GM12878 (cell line): ENCODE results near the gene TACR1. TPM values are rescaled to one million over a fixed set of nuclear protein-coding genes. Genes with fewer than 3 reads are reported as not detected.

Experiments used
- ATAC-seq: fragments of 200-7000 bp; cut with Tn5 transposase; 3 replicates; pipeline ENCODE4 v1.9.1; 2020; ENCODE audit warnings: mild to moderate bottlenecking, moderate library complexity
- BruUV-seq: library from RNA; stranded (reverse); fragments of 400-500 nt; replicated peaks from 2 replicates; lab custom pipeline; 2021; lab: Mats Ljungman, UMichigan
- CTCF ChIA-PET: fragments of 300-600 bp; sonication (Branson Sonifier 250); formaldehyde crosslinking; extraction: SDS; loops from one replicate; lab custom pipeline; 2021; ENCODE audit warnings: inconsistent platforms; lab: Yijun Ruan, JAX
- POLR2A ChIA-PET: fragments of 350-600 bp; formaldehyde crosslinking; extraction: SDS; loops from one replicate; lab custom pipeline; 2021; ENCODE audit warnings: inconsistent platforms; lab: Charles Lee
- RAD21 ChIA-PET: fragments of 300-600 bp; sonication (Branson Sonifier 250); formaldehyde crosslinking; loops from one replicate; lab custom pipeline; 2023; ENCODE audit warnings: antibody characterized with exemption; ENCODE audit not compliant: unreplicated experiment; lab: Charles Lee
- SMC1A ChIA-PET: fragments of 300-600 bp; sonication (Branson Sonifier 250); formaldehyde crosslinking; loops from one replicate; lab custom pipeline; 2023; ENCODE audit not compliant: unreplicated experiment, uncharacterized antibody; lab: Charles Lee
- DNase-seq: peaks from one replicate; pipeline ENCODE4 v3.0.0-alpha.2; 2011; ENCODE audit warnings: low read depth, low spot score
- FAIRE-seq: peaks from 3 replicates; lab custom pipeline; 2011; peaks lifted over from hg19 to GRCh38; lab: Jason Lieb, UNC
- H2AFZ ChIP-seq: 2 replicates; pipeline ENCODE4 v1.6.0; 2011; ENCODE audit warnings: low read depth, low read length, control low read depth; ENCODE audit not compliant: control insufficient read depth
- H3K27ac ChIP-seq: 2 replicates; pipeline ENCODE4 v1.5.1; 2011; ENCODE audit warnings: control low read depth; ENCODE audit not compliant: control insufficient read depth, insufficient read depth
- H3K27me3 ChIP-seq, 2 experiments: replicated peaks in 1 of 2; 2 replicates each; pipeline versions ENCODE4 v1.6.0 to v1.6.1; 2011; ENCODE audit warnings: low read length in 1 of 2; ENCODE audit not compliant: control insufficient read depth in 2 of 2, insufficient read depth in 2 of 2
- H3K36me3 ChIP-seq, 2 experiments: 2 replicates each; pipeline ENCODE4 v1.5.1; 2011; ENCODE audit warnings: low read length in 1 of 2; ENCODE audit not compliant: control insufficient read depth in 2 of 2, insufficient read depth in 2 of 2
- H3K4me1 ChIP-seq: 2 replicates; pipeline ENCODE4 v1.6.1; 2011; ENCODE audit warnings: mild to moderate bottlenecking, low read length, moderate library complexity, mixed read lengths; ENCODE audit not compliant: control insufficient read depth, insufficient read depth
- H3K4me2 ChIP-seq: 2 replicates; pipeline ENCODE4 v1.6.0; 2011; ENCODE audit warnings: control low read depth; ENCODE audit not compliant: control insufficient read depth, insufficient read depth
- H3K4me3 ChIP-seq: fragments of 200-600 bp; sonication (generic); 2 replicates; pipeline ENCODE4 v1.5.1; 2016
- H3K79me2 ChIP-seq: 2 replicates; pipeline ENCODE4 v1.6.0; 2011; ENCODE audit warnings: low read length; ENCODE audit not compliant: control insufficient read depth, insufficient read depth
- H3K9ac ChIP-seq: 2 replicates; pipeline ENCODE4 v1.8.0; 2011; ENCODE audit warnings: low read length, control low read depth, mixed read lengths; ENCODE audit not compliant: control insufficient read depth, insufficient read depth
- H3K9me3 ChIP-seq: replicated peaks from 3 replicates; pipeline ENCODE4 v1.5.1; 2011; ENCODE audit warnings: mild to moderate bottlenecking, low read length; ENCODE audit not compliant: control insufficient read depth, insufficient read depth
- H4K20me1 ChIP-seq: 2 replicates; pipeline ENCODE4 v1.6.0; 2011; ENCODE audit not compliant: control insufficient read depth, insufficient read depth
- EP300 ChIP-seq, 2 experiments: fragments of 150-350 bp in 1 of 2; IDR thresholded peaks; 2 replicates each; pipeline ENCODE4 v1.6.1; 2011 to 2012; ENCODE audit warnings: low read depth in 2 of 2, low read length in 2 of 2, borderline replicate concordance in 1 of 2, improper control_type of control experiment in 1 of 2, inconsistent platforms in 1 of 2; ENCODE audit not compliant: control insufficient read depth in 1 of 2
- NR2C2 ChIP-seq: IDR thresholded peaks from 2 replicates; pipeline ENCODE4 v1.6.1; 2011; ENCODE audit warnings: borderline replicate concordance, low read depth; ENCODE audit not compliant: control insufficient read depth, insufficient read length
- PBX3 ChIP-seq: IDR thresholded peaks from 2 replicates; pipeline ENCODE4 v1.6.1; 2011; ENCODE audit warnings: mild to moderate bottlenecking, low read depth, low read length, moderate library complexity; ENCODE audit not compliant: insufficient replicate concordance
- POLR2A ChIP-seq: IDR thresholded peaks from 2 replicates; pipeline ENCODE4 v1.6.1; 2011; ENCODE audit warnings: low read depth, mild to moderate bottlenecking, low read length
- POU2F2 ChIP-seq: IDR thresholded peaks from 3 replicates; pipeline ENCODE4 v1.6.1; 2011; ENCODE audit warnings: low read depth, mild to moderate bottlenecking, low read length, borderline replicate concordance
- SMARCA5 ChIP-seq: fragments of 450-650 bp; IDR thresholded peaks from 2 replicates; pipeline ENCODE4 v1.6.1; 2017; ENCODE audit warnings: mild to moderate bottlenecking
- ZNF592 ChIP-seq: fragments of 450-650 bp; IDR thresholded peaks from 2 replicates; pipeline ENCODE4 v1.6.1; 2017; ENCODE audit warnings: mild to moderate bottlenecking, moderate library complexity
- ZSCAN29 ChIP-seq: fragments of 450-650 bp; IDR thresholded peaks from 2 replicates; pipeline ENCODE4 v1.6.1; 2017; ENCODE audit warnings: mild to moderate bottlenecking, moderate library complexity
- WGBS: methylation state at CpG from one replicate; pipeline ENCODE4 v1.1.6; 2016; ENCODE audit warnings: low lambda C conversion rate; ENCODE audit not compliant: insufficient replicate concordance, insufficient coverage; ENCODE audit errors: missing lambda C conversion rate; 5-methylcytosine and 5-hydroxymethylcytosine counted together
- in situ Hi-C: fragments of 300-500 bp; cut with MboI; formaldehyde crosslinking; loops from 9 replicates; pipeline ENCODE4 v1.14.3; 2018; ENCODE audit warnings: mixed read lengths
- intact Hi-C: fragments of 100-400 bp; cut with micrococcal nuclease; formaldehyde crosslinking; loops from one replicate; pipeline ENCODE4 v1.14.2; 2022; ENCODE audit not compliant: unreplicated experiment
- polyA plus RNA-seq, 11 experiments: library from polyadenylated mRNA; depleted of rRNA in 4 of 11; unstranded in 6 of 11; stranded (reverse) in 5 of 11; fragments of >200 nt; fragmentation: Nextera tagmentation in 4 of 11; fragmentation: Illumina TruSeq in 1 of 11; extraction: Ambion mirVana in 4 of 11; extraction: Trizol in 1 of 11; gene quantifications; 1 replicate in 1 of 11; 2 replicates in 10 of 11; pipeline versions ENCODE4 v1.2.1 to v1.2.3, GENCODE V29; 2011 to 2016; ENCODE audit warnings: inconsistent platforms in 2 of 11, missing spikeins in 2 of 11, low read depth in 1 of 11
- total RNA-seq, 4 experiments: library from RNA; depleted of rRNA in 3 of 4; stranded (reverse); fragments of >200 nt in 3 of 4; fragmentation: Illumina TruSeq in 1 of 4; extraction: Trizol in 1 of 4; gene quantifications; 2 replicates each; pipeline versions ENCODE4 v1.2.1 to v1.2.3, GENCODE V29; 2013 to 2021

TACR1 gene
- total and polyA plus RNA-seq, 10 of the 15 experiments (the other 5 are each of a cell fraction or from before 2014, with no cell fraction given) = 0.04 to 1.4 (median 0.15) TPM

DNA sequence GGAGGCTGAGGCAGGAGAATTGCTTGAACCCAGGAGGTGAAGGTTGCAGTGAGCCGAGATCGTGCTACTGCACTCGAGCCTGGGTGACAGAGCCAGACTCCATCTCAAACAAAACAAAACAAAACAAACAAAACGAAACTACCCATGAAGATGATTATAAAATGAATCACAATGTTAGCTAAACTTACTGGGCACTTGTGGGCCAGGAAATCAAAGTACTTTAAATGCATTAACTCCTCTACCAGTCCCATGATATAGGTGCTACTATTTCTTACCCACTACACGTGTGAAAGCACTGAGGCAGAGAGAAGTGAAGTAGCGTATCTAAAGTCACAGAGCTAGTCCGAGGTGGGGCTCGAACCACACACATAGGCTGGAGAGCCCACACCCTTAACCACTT is 187.2 kb downstream of the TACR1 start:
- WGBS = 40% methylated on average over 8 of the region's 8 CpGs
- H2AFZ ChIP-seq = no peak overlapping the region

More for the DNA sequence above, 187.2 kb downstream of the TACR1 start:
- Histone ChIP-seq H3K36me3 (no peaks in the 10 kb centered on the region), H3K9ac (no peak overlapping the region), H3K4me3 (no peak overlapping the region), H3K27ac (no peak overlapping the region), H4K20me1 (no peaks in the 10 kb centered on the region), H3K4me2 (no peak overlapping the region), H3K9me3 (no peaks in the 10 kb centered on the region), H3K27me3 (no peaks in the 10 kb centered on the region), H3K79me2 (no peaks in the 10 kb centered on the region), H3K4me1 (no peaks in the 10 kb centered on the region)
- ChIA-PET CTCF (interaction anchor here (1.1 kb wide), 1 partner anchor 20 kb away, joined by 3 read pairs; no protein-coding TSS in a partner anchor), SMC1A (interaction anchor here (0.6 to 1.0 kb wide), 3 partner anchors 18 to 332 kb away, joined by 3 read pairs; no protein-coding TSS in a partner anchor), RAD21 (no interaction called here), POLR2A (no interaction called here)
- TF ChIP-seq POU2F2 (no peak), POLR2A (no peak), SMARCA5 (no peak), ZNF592 (no peak), ZSCAN29 (no peak), EP300 (IDR thresholded peaks at IDR 0.05; ENCODE audit: borderline replicate concordance in 1 of 2, control insufficient read depth in 1 of 2, low read depth in 2 of 2, low read length in 2 of 2) (no peak), NR2C2 (no peak), PBX3 (no peak)
- ATAC-seq (no peak), FAIRE-seq (no peak), DNase-seq (no peak)
- no TSS peak for BruUV-seq
- in situ Hi-C loops = no loop called here
- intact Hi-C loops = no loop called here
